ENCODE measurements around the gene SLC10A3.

The SLC10A3 gene

DNA sequence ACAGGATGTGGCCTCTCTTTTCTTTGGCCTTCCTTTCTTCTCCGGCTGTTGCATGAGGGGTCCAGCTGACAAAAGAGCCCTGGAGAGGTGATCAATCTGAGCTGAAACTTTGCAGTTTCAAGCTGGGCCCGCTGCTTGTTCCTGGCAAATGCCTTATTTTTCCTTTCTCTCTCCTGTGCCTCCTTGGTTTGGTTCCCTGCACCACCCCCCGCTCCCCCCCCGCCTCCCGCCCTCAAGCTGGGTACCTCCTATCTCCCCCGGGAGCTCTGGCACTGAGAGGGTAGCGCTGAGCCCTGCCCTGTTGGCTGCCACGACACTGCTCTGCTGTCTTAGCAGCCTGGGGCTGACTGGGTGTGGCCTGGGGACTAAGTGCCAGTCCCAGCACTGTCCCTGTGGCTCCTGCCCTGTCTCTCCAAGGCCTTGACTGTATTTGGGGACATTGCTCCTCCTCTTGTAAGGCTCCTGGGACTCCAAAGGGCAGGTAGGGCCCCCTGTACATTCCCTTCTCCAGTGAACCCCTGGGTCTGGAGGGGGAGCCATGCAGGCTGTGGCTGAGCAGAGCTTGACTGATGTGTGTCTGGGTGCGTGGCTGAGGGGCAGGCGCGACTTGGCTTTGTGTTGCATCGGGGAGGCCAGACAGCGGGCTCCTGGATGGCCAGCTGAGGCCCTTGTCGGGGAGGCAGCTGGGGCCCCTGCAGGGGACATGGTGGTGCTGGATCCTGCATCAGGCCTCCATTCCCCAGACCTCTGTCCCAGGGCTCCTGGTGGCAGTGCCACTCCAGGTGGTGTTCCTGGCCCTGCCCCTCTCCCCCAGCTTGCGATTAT, 31.3 kb downstream of the SLC10A3 start:
- DNase-seq: no peak
- 68% methylated on average over 11 of the region's 15 CpGs for WGBS (ENCODE audit: insufficient coverage)
- Histone ChIP-seq H3K4me3 (ENCODE audit: control insufficient read depth in 1 of 7, extremely low read depth in 1 of 7, insufficient read depth in 4 of 7, low read depth in 2 of 7, low read length in 6 of 7) (peak overlapping the region; percentile 21 to 75 (median 61)), H3K4me1 (ENCODE audit: control extremely low read depth in 1 of 4, control insufficient read depth in 4 of 4, insufficient read depth in 4 of 4, low read length in 3 of 4) (peaks cover 0 to 7% (median 2%) of the 10 kb centered on the region in 4 experiments), H3K27ac (ENCODE audit: insufficient read depth in 1 of 2, low read depth in 1 of 2, low read length in 2 of 2, poor library complexity in 1 of 2, severe bottlenecking in 2 of 2) (no peak overlapping the region), H3K36me3 (ENCODE audit: control insufficient read depth in 4 of 4, insufficient read depth in 4 of 4, low read length in 3 of 4) (peaks cover 0 to 16% (median 0%) of the 10 kb centered on the region in 4 experiments), H3K9me3 (ENCODE audit: control extremely low read depth in 1 of 5, control insufficient read depth in 4 of 5, insufficient read depth in 2 of 5, low read depth in 1 of 5, low read length in 4 of 5) (peaks cover 0 to 3% (median 0%) of the 10 kb centered on the region in 5 experiments), H3K27me3 (replicated peaks in 2 of 5; ENCODE audit: control insufficient read depth in 4 of 5, insufficient read depth in 5 of 5, low read length in 4 of 5) (peaks cover 0 to 5% (median 0%) of the 10 kb centered on the region in 5 experiments)
- ChIA-PET POLR2A (interaction anchor here (1.2 to 1.3 kb wide), 2 partner anchors 11 to 68 kb away, joined by 3 read pairs; no protein-coding TSS in a partner anchor), CTCF (no interaction called here)

DNA sequence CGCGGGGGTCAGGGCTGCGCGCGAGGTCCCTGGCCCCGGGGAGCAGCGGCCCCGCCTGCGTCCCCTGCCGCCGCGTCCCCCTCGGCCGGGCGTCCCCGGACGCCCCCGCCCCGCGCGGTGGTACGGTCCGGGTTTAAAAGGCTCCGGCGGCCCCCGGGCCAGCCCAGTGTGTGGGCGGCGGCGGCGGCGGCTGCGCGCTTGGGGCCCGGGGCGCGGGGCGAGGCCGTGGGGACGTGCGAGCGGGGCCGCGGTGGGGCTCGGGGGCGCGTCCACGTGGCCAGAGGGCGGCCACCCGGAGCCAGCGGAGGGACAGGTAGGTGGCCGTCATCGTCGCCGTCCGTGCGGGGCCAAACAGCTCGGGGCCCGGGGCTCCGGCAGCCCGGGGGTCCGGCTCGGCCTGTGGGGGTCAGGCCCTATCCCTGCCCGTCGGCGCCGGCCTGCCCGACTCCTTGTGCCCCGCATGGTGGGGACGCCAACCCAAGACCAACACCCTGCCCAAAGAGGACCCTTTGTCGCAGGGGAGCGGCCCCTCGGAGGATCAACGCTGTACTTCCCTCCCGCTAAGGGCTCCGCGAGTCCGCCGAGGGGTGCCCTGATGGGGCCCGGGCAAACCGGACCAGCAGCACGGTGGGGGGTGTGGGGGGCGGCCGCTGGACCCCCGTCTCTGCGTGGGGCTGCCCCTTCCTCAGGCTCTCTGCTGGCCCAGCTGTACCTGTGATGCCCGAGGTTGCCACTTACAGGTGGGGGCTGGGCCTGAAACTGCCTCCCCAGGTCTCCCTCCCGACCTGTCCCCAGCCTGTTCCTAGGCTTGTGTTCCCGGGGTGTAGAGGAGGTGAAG, 32.1 kb downstream of the SLC10A3 start, which contains the start of gene PLXNA3:
PLXNA3 (plus strand) TSS at position 166 of the 838 bp plus-strand sequence. CDS start 1,903 bp downstream, outside the sequence.
- ChIA-PET CTCF (no interaction called here), POLR2A (interaction anchor here (1.2 to 1.3 kb wide), 2 partner anchors 10 to 69 kb away, joined by 3 read pairs; no protein-coding TSS in a partner anchor)
- H3K27ac ChIP-seq (ENCODE audit: insufficient read depth in 1 of 2, low read depth in 1 of 2, low read length in 2 of 2, poor library complexity in 1 of 2, severe bottlenecking in 2 of 2): peak within 1 kb of the TSS in 1 of 2 experiments; percentile 1
- peaks cover 0 to 7% (median 2%) of the 10 kb centered on the region in 4 experiments for H3K4me1 ChIP-seq (ENCODE audit: control extremely low read depth in 1 of 4, control insufficient read depth in 4 of 4, insufficient read depth in 4 of 4, low read length in 3 of 4)
- DNase-seq: peak; percentile 27 to 67 (median 62)
- H3K9me3 ChIP-seq (ENCODE audit: control extremely low read depth in 1 of 5, control insufficient read depth in 4 of 5, insufficient read depth in 2 of 5, low read depth in 1 of 5, low read length in 4 of 5): peaks cover 0 to 3% (median 0%) of the 10 kb centered on the region in 5 experiments
- H3K4me3 ChIP-seq (ENCODE audit: control insufficient read depth in 1 of 7, extremely low read depth in 1 of 7, insufficient read depth in 4 of 7, low read depth in 2 of 7, low read length in 6 of 7): peak within 1 kb of the TSS; percentile 38 to 75 (median 61)
- peaks cover 0 to 5% (median 0%) of the 10 kb centered on the region in 5 experiments for H3K27me3 ChIP-seq (replicated peaks in 2 of 5; ENCODE audit: control insufficient read depth in 4 of 5, insufficient read depth in 5 of 5, low read length in 4 of 5)
- peaks cover 0 to 16% (median 0%) of the 10 kb centered on the region in 4 experiments for H3K36me3 ChIP-seq (ENCODE audit: control insufficient read depth in 4 of 4, insufficient read depth in 4 of 4, low read length in 3 of 4)
- 41% methylated on average over 59 of the region's 88 CpGs for WGBS (ENCODE audit: insufficient coverage)

DNA sequence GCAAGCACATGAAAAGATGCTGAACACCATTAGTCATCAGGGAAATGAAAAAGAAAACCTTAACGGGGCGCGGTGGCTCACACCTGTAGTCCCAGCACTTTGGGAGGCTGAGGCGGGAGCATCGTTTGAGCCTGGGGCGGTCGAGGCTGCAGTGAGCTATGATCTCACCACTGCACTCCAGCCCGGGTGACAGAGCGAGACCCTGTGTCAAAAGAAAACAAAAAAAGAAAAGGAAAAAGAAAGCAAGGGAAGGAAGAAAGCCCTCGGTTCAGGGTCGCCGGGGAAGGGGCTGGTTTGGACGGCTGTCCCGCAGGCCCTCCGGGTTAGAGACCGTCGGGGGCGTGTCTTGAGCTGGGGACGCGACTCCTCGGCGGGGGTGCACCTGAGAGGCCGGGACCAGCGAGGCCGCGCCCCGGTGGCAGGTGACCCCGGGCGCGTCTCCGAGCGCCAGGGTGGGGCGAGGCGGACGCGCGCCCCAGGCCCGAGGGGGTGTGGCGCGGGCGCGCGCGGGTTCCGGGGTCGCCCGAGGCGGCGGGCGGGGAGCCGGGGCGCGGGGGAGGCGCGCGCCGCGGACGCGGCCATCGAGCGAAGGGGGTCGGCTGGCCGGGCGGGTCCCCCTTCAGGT, 32.8 kb downstream of the SLC10A3 start:
- Histone ChIP-seq H3K4me3 (ENCODE audit: control insufficient read depth in 1 of 7, extremely low read depth in 1 of 7, insufficient read depth in 4 of 7, low read depth in 2 of 7, low read length in 6 of 7) (peak overlapping the region; percentile 38 to 75 (median 58)), H3K9me3 (ENCODE audit: control extremely low read depth in 1 of 5, control insufficient read depth in 4 of 5, insufficient read depth in 2 of 5, low read depth in 1 of 5, low read length in 4 of 5) (peaks cover 0 to 3% (median 0%) of the 10 kb centered on the region in 5 experiments), H3K27me3 (replicated peaks in 2 of 5; ENCODE audit: control insufficient read depth in 4 of 5, insufficient read depth in 5 of 5, low read length in 4 of 5) (peaks cover 0 to 7% (median 0%) of the 10 kb centered on the region in 5 experiments), H3K36me3 (ENCODE audit: control insufficient read depth in 4 of 4, insufficient read depth in 4 of 4, low read length in 3 of 4) (peaks cover 0 to 14% (median 0%) of the 10 kb centered on the region in 4 experiments), H3K27ac (ENCODE audit: insufficient read depth in 1 of 2, low read depth in 1 of 2, low read length in 2 of 2, poor library complexity in 1 of 2, severe bottlenecking in 2 of 2) (no peak overlapping the region), H3K4me1 (ENCODE audit: control extremely low read depth in 1 of 4, control insufficient read depth in 4 of 4, insufficient read depth in 4 of 4, low read length in 3 of 4) (peaks cover 0 to 7% (median 2%) of the 10 kb centered on the region in 4 experiments)
- POLR2A ChIA-PET: interaction anchor here (0.8 to 1.2 kb wide), 2 partner anchors 9 to 46 kb away, joined by 3 read pairs; partner anchors contain the start of gene TAFAZZIN
- WGBS (ENCODE audit: insufficient coverage): 34% methylated on average over 62 of the region's 65 CpGs
- CTCF ChIA-PET: no interaction called here
- DNase-seq: peak; percentile 16 to 50 (median 27)

DNA sequence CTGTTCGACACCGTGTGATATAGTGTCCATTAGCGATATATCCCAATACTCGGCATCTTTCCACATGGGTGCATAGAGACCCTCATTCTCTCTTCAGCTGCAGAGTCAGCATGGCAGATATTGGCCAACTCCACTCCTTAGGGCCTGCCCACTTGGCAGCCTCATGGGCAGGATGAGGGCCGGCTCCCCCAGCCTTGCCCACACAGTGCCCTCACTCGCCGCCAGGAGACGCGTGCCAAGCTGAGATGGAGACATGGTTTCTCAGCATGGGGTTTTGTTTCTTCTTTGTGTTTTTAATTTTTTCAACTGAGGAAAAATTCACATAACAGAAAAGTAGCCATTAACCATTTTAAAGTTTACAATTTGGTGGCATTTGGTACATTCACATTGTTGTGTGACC, 37.6 kb downstream of the SLC10A3 start:
- Histone ChIP-seq H3K4me3 (ENCODE audit: control insufficient read depth in 1 of 7, extremely low read depth in 1 of 7, insufficient read depth in 4 of 7, low read depth in 2 of 7, low read length in 6 of 7) (no peak overlapping the region), H3K9me3 (ENCODE audit: control extremely low read depth in 1 of 5, control insufficient read depth in 4 of 5, insufficient read depth in 2 of 5, low read depth in 1 of 5, low read length in 4 of 5) (no peaks in the 10 kb centered on the region), H3K4me1 (ENCODE audit: control extremely low read depth in 1 of 4, control insufficient read depth in 4 of 4, insufficient read depth in 4 of 4, low read length in 3 of 4) (peaks cover 0 to 2% (median 0%) of the 10 kb centered on the region in 4 experiments), H3K36me3 (ENCODE audit: control insufficient read depth in 4 of 4, insufficient read depth in 4 of 4, low read length in 3 of 4) (peaks cover 0 to 25% (median 8%) of the 10 kb centered on the region in 4 experiments), H3K27ac (ENCODE audit: insufficient read depth in 1 of 2, low read depth in 1 of 2, low read length in 2 of 2, poor library complexity in 1 of 2, severe bottlenecking in 2 of 2) (no peak overlapping the region), H3K27me3 (replicated peaks in 2 of 5; ENCODE audit: control insufficient read depth in 4 of 5, insufficient read depth in 5 of 5, low read length in 4 of 5) (peaks cover 0 to 2% (median 0%) of the 10 kb centered on the region in 5 experiments)
- ChIA-PET CTCF (interaction anchor here (1.5 kb wide), 1 partner anchor 34 kb away, joined by 4 read pairs; no protein-coding TSS in a partner anchor), POLR2A (no interaction called here)
- WGBS (ENCODE audit: insufficient coverage): 93% methylated on average over 4 of the region's 9 CpGs
- DNase-seq: no peak

DNA sequence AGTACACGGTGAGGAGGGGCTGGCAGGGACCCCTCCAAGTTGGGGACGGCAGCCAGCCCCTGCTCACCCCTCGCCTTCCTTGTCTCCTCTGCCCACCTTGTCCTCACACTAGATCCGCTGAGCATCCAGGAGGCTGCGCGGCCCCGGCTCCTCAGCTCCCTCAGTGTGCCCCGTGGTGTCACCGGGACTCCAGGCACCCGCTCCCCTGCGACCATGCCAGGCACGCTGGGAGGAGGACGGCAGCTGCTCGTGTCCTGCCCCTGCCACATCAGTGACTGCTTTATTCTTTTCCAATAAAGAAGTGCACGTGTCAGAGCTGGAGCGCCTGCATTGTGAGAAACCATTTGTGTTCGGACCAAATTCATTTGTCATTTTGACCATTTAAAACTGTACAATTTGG, 40.1 kb downstream of the SLC10A3 start:
- CTCF ChIA-PET: no interaction called here
- Histone ChIP-seq H3K4me1 (ENCODE audit: control extremely low read depth in 1 of 4, control insufficient read depth in 4 of 4, insufficient read depth in 4 of 4, low read length in 3 of 4) (peaks cover 0 to under 1% (median 0%) of the 10 kb centered on the region in 4 experiments), H3K27ac (ENCODE audit: insufficient read depth in 1 of 2, low read depth in 1 of 2, low read length in 2 of 2, poor library complexity in 1 of 2, severe bottlenecking in 2 of 2) (no peak overlapping the region), H3K9me3 (ENCODE audit: control extremely low read depth in 1 of 5, control insufficient read depth in 4 of 5, insufficient read depth in 2 of 5, low read depth in 1 of 5, low read length in 4 of 5) (no peaks in the 10 kb centered on the region), H3K27me3 (replicated peaks in 2 of 5; ENCODE audit: control insufficient read depth in 4 of 5, insufficient read depth in 5 of 5, low read length in 4 of 5) (peaks cover 0 to 7% (median 0%) of the 10 kb centered on the region in 5 experiments), H3K4me3 (ENCODE audit: control insufficient read depth in 1 of 7, extremely low read depth in 1 of 7, insufficient read depth in 4 of 7, low read depth in 2 of 7, low read length in 6 of 7) (no peak overlapping the region), H3K36me3 (ENCODE audit: control insufficient read depth in 4 of 4, insufficient read depth in 4 of 4, low read length in 3 of 4) (peaks cover 0 to 39% (median 10%) of the 10 kb centered on the region in 4 experiments)
- 96% methylated on average over 14 of the region's 17 CpGs for WGBS (ENCODE audit: insufficient coverage)
- DNase-seq: no peak
- POLR2A ChIA-PET: no interaction called here

DNA sequence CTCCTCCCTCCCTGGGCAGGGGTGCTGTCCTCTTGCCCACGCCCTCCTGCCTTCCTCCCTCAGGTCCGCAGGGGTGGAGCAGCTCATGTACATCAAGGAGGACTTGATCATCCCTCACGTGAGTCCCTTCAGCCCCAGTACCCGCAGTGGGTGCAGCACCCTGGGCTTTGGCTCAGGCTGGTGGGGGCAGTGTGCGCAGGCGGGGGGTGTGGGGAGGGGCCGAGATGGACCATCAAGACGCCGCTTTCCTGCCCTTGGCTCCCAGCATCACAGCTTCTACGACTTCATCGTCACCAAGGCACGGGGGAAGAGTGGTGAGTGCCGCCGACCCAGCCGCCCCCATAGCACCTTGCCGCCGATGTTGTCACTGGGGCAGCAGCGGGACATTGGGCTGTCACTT, 40.8 kb downstream of the SLC10A3 start:
- H3K4me3 ChIP-seq (ENCODE audit: control insufficient read depth in 1 of 7, extremely low read depth in 1 of 7, insufficient read depth in 4 of 7, low read depth in 2 of 7, low read length in 6 of 7): no peak overlapping the region
- H3K27ac ChIP-seq (ENCODE audit: insufficient read depth in 1 of 2, low read depth in 1 of 2, low read length in 2 of 2, poor library complexity in 1 of 2, severe bottlenecking in 2 of 2): no peak overlapping the region
- ChIA-PET POLR2A (no interaction called here), CTCF (no interaction called here)
- 97% methylated on average over 15 of the region's 18 CpGs for WGBS (ENCODE audit: insufficient coverage)
- no peak for DNase-seq
- H3K27me3 ChIP-seq (replicated peaks in 2 of 5; ENCODE audit: control insufficient read depth in 4 of 5, insufficient read depth in 5 of 5, low read length in 4 of 5): peaks cover 0 to 7% (median 0%) of the 10 kb centered on the region in 5 experiments
- peaks cover 0 to 6% (median 3%) of the 10 kb centered on the region in 4 experiments for H3K4me1 ChIP-seq (ENCODE audit: control extremely low read depth in 1 of 4, control insufficient read depth in 4 of 4, insufficient read depth in 4 of 4, low read length in 3 of 4)
- peaks cover 0 to 39% (median 10%) of the 10 kb centered on the region in 4 experiments for H3K36me3 ChIP-seq (ENCODE audit: control insufficient read depth in 4 of 4, insufficient read depth in 4 of 4, low read length in 3 of 4)
- H3K9me3 ChIP-seq (ENCODE audit: control extremely low read depth in 1 of 5, control insufficient read depth in 4 of 5, insufficient read depth in 2 of 5, low read depth in 1 of 5, low read length in 4 of 5): no peaks in the 10 kb centered on the region
